Activated CD4-positive, alpha-beta T cell treated with anti-CD3 and anti-CD28 coated beads, Interleukin-2, amount 50 U/mL, for 1 hour (primary cell): ENCODE measurements around the gene UAP1L1.
"Not testable (repeated sequence)": the region's sequence is repeated elsewhere in the genome, so short reads cannot be mapped to it uniquely, and the experiment has no call there.

Source experiments
- DNase-seq: peaks from one replicate; pipeline ENCODE4 v3.0.0-alpha.2; 2020

Gene UAP1L1, protein sequence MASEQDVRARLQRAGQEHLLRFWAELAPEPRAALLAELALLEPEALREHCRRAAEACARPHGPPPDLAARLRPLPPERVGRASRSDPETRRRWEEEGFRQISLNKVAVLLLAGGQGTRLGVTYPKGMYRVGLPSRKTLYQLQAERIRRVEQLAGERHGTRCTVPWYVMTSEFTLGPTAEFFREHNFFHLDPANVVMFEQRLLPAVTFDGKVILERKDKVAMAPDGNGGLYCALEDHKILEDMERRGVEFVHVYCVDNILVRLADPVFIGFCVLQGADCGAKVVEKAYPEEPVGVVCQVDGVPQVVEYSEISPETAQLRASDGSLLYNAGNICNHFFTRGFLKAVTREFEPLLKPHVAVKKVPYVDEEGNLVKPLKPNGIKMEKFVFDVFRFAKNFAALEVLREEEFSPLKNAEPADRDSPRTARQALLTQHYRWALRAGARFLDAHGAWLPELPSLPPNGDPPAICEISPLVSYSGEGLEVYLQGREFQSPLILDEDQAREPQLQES

DNA sequence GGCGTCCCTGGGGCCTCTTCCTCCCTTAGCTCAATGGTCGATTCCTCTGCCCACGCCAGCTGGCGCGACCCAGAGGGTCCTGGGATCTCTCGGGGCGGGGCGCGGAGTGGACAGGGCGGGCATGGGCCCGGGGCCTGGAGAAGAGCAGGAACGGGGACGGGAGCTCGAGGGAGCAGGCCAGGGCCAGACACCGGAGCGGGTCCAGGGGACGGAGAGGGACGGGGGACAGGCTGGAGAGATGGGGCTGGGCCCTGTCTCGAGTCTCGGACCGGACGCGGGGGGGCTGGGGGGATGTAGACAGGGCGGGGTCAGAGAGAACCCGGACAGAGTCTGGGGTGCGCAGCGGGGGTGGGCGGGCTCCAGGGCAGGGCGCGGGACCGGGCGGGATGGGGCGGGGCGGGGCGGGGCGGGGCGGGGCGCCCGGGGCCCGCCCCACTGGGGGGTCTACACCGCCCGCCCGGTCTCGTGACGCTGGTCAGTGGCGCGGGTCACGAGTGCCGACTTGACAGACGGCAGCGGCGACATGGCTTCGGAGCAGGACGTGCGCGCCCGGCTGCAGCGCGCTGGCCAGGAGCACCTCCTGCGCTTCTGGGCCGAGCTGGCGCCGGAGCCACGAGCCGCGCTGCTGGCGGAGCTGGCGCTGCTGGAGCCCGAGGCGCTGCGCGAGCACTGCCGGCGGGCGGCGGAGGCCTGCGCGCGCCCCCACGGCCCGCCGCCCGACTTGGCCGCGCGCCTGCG lies at the start of gene UAP1L1:
Gene UAP1L1, plus strand, starts transcription at position 508 of the 738 bp plus-strand sequence. Its CDS starts 16 bp downstream, at position 524.
- DNase-seq: peak; percentile 31

DNA sequence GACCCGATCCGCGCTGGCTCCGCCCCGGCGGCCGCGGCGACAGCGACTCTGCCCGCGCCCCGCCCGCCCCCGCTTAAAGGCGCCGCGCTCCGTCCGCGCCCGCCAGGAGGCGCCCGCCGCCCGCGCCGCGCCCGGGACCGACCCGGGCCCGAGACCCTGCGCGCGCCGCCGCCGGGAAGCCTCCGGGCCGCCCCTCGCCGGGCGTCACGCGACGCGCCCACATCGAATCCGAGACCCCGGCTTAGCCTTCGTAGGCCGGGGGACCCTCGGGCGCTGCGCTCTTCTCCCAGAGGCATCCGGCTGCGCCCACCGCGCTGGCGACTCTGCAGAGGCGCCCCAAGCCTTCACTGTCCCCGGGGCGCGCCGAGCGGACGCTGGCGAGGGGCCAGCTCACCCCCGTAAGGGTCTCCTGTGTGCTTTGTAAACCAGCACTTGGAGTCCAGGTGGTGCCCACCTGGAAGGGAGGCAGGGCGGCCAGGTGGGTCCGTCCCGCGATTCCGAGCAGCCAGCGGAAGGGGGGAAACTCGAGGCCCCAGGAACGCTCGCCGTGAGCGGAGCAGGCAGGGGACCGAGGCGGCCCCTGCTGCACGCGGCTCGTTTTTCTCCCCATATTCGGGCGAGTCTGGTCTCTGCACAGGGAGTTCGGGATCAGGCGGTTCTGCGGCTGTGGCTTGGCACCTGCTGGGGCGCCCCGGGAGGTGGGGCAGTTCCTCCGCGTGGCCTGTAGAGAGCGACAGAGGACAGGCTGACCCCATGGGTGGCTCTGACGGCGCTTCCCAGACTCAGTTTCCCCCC lies 48.9 kb upstream of the UAP1L1 start:
- peak; percentile 61 for DNase-seq

DNA sequence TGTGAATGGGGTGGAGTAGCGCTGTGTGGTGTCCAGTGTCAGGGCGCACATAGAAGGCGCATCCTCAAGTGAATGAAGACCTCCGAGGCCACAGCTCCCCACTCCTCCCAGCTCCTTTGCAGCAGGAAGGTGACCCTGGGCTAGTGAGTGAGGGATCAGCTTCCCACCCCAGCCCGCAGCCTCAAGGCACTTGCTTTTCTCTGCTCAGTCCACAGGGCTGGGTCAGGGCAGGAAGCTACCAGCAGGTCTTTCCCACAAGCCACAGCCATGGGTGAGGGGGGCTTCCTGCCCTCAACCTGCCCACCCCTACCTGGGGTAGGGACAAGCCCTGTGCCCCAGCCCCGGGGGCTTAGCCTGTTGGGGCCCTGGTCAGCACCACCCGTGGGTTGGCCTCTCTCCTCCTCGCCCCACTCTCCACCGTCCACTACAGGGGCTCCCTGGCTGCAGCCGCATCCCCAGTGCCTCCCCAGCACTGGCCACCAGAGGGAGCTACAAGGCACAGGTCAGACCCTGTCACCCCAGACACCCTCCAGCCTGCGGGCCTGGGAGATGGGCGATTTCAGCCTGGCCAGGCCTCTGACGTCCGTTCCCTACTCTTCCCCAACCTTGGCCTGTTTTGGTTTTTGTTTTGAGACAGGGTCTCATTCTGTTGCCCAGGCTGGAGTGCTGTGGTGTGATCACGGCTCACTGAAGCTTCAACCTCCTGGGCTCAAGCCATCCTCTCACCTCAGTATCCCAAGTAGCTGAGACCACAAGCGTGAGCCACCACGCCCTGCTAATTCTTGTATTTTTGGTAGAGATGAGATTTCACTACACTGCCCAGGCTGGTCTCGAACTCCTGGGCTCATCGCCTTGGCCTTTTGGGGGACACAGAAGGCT lies 48.0 kb upstream of the UAP1L1 start:
- peak; percentile 69 for DNase-seq

DNA sequence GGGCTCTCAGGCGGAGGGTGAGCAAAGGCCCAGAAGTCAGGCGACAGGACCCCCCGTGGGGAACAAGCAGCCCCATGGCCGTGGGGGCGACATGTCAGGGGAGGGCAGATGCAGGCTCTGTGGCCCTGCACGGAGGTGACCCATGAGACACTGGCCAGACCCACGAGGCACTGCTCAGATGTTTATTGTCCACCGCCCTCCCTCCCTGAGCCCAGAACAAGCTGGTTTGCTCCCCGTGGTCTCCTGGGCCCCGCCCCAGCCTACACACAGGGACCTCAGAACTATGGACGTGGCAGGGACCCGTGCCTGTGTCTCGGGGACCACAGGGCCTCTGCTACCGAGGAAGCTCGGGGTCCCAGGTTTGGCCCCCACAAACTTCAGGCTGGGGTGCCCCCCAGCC lies 47.3 kb upstream of the UAP1L1 start:
- DNase-seq: no peak

DNA sequence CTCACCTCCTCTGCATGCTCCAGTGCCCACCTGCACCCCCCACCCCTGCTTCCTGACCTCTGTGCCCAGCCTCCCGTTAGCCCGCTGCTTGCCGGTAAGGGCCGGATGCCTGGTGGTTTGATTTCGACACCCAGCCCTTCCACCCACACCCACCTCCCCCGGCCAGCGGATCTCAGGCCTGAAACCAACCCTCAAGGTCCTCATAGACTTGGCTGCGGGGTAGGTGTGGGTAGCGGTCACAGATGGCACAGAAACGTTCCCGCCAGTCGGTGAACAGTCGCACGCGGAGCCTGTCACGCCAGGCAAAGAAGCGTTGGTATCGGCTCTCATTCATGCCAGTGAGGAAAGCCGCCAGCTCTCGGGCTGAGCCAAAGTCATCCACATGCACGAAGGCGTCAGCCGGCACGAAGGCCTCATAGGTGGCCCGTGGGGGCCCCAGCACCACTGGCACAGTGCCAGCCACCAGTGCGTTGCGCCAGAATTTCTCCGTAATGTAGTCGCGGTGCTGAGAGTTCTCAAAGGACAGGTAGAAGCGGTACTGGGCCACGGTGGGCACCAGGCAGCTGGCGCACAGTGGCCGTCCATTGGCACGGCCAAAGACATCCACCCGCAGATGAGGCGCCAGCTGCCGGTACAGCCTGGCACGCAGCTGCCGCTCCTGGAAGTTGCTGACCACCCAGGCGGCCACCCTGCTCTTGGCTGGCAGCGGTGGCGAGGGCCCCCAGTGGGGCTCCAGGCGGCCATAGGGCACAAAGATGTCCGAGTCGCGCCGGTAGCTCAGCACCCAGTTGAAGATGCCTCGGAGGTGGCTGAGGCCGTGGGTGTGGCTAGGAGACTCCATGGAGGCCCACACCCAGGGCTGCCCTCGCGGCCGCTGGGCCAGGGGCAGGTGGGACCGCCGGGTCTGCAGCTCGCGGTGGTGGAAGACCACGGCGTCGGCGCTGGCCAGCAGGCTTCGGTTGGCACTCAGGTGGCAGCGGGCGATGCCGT lies 46.5 kb upstream of the UAP1L1 start:
- no peak for DNase-seq

DNA sequence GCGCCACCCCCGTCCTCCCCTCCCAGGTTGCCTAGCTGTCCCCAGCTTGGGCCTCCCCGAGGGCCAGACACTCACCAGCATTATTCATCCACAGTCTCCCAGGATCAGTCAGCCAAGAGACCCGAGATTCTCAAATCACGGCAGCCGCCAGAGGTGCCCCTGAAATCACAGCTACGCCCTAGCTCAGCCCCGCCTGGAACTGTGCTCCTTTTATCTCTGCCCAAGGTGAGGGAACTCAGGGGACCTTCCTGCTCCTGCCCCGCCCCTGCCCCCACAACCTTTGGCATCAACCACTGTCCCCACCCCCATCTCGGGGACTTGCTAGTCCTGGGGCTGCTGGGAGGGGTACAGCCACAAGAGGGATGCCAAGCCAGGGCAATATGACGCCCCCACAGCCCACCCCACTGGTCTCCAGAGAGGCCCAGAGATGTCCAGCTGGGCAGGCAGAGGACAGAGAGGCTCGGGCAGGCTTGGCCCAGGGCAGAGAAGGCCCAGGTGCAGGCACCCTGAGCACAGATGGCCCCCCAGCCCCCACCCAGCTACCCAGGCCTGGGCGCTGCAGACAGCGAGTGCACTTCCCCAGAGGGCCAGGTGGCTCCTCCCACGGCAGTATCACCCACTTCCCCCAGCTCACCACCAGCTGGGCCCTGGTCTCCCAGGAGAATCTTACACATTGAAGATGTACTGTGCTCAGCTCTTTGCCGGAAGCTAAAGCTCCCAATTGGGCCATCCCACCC lies 45.2 kb upstream of the UAP1L1 start, which contains the start of gene FUT7:
Gene FUT7, minus strand, starts transcription at position 185 of the 737 bp plus-strand sequence. Its CDS starts 97 bp downstream, at position 88.
- DNase-seq: no peak

DNA sequence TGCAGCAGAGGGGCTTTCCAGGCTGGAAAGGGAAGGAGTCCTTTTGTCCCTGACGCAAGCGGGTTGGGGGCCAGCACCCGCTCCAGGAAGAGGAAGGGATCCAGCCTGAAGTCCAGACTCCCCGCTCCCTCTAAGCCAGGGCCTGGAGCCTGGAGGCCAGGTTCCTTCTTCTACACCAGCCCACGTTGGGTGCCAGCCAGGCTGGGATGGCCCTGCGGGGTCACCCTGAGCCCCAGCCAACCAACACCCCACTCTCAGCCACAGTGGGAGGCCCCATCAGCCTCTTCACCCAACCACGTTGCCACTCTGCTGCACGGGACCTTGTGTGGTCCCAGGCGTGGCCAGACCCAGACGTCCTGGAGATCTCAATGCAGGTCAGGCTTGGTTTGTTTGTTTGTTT lies 44.5 kb upstream of the UAP1L1 start:
- no peak for DNase-seq

DNA sequence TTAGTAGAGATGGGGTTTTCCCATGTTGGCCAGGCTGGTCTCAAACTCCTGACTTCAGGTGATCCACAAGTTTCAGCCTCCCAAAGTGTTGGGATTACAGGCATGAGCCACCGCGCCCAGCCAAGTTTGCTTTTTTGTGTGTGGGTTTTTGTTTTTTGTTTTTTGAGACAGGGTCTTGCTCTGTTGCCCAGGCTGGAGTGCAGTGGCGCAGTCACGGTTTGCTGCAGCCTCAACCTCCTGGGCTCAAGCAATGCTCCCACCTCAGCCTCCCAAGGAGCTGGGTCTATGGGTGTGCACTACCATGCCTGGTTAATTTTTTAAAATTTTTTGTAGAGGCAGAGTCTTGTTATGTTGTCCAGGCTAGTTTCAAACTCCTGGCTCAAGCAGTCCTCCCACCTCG lies 43.8 kb upstream of the UAP1L1 start:
- not testable (repeated sequence) for DNase-seq

DNA sequence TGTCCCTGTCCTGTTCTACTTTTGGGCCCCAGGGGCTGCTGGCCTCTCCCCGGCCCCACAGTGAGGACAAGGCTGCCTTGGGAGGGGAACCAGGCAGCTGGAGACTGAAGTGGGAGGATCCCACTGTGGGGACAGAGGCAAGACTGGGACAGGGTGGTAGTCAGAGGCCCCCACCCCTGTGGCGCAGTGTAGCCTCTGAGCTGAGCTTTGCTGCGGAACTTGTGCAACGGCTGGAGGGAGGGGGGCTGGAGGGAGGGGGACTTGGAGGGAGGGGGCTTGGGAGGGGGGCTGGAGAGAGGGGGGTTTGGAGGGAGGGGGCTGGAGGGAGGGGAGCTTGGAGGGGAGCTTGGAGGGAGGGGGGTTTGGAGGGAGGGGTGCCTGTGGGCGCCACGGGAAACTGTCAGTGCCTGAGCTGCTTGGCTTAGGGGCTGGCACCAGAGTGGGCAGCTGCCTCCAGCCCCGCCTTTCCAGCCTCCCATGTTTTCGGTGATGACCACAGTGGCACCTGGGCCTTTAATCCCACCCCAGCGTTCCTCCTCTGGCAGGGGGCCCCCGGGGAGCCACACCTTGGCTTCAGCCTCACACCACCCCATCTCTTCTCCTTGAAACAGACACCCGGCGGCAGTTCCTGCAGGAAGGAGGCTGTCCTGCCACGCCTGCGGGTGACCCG lies 43.1 kb upstream of the UAP1L1 start:
- no peak for DNase-seq

DNA sequence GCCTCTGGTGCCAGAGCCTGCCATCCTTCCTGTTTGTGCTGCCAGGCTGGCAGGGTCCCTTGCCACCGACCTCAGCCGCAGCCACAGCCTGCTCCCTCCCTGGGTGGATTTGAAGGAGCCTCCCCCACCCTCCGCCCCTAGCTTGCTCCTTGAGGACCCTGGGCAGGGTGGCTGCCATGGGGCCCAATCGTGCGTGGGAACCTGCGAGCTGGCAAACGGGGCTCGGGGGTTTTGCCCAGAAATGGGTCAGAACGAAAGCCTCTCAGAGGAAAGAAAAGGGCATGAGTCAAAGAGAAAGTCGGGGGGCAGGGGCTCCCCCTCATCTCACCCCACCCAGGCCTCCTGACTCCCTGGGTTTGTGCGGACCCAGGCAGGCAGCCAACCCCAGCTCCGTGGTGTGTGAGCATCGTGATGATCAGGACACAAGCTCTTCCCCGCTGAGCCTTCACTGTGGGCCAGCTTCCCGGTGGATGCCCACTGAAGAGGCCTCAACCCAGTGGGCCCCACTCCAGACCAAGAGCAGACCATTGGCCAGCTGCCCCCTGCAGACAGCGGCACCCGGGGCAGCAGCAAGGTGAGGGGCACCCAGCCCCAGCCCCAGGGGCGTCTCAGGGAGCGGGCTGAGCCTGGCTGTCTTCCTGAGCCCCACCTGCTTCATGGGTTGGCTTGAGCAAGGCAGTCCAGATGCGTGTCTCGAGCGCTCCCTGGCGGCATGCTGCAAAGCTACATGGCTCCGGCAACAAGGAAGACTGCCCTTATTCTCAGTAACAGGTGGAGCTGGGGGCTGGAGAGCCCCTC lies 42.4 kb upstream of the UAP1L1 start:
- DNase-seq: peak; percentile 89

DNA sequence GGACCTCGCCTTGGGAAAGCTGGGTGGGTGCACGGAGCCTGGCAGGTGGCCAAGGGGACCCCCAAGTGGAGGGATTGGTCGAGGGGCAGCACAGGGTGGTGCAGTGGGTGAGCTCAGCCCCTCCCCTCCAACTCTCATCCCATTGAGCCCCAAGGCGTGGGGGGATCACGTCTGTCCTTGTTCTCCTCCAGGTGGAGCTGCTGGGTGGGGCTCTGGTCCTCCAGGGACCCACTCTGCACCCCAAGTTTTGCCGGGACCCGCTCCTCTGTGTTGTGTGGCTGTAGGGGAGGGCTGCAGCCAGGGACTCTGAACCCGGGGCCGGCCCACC lies 41.8 kb upstream of the UAP1L1 start:
- DNase-seq: no peak

DNA sequence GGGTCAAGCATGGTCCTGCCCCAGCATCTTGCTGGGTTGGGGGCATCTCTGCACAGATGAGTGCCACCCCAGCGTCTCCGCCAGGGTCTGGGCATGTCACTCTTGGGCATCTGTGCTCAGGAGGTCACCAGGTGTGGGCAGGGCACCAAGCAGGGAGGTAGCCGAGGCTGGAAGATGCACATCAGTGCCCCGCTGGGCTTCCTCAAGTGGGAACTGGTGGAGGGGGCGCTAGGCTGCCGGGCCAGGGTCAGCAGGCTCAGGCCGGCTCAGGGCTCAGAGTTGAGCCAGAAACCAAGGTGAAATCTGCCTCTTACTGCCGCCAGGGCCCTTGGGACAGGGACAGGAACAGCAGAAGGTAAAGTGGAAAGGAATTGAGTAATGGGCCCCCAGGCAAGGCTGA lies 41.4 kb upstream of the UAP1L1 start:
- DNase-seq: no peak

DNA sequence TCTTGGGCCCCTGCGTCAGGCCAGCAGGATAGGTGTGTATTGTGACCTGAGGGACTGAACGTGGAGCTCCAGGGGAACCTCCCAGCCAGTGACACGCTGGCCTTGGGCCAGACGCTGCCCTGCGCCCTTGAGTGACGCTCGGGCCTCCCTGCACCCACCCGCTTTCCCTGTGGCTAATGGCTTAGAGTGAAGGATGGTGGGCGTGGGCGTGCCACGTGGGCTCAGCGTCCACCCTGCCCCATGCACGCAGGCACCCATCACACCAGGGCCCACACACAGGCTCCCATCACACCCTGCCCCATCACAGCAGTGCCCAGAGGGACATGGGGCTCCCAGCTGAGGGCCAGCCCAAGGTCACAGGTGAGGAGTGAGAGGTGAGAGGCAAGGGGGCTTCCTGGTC lies 40.3 kb upstream of the UAP1L1 start:
- DNase-seq: no peak

DNA sequence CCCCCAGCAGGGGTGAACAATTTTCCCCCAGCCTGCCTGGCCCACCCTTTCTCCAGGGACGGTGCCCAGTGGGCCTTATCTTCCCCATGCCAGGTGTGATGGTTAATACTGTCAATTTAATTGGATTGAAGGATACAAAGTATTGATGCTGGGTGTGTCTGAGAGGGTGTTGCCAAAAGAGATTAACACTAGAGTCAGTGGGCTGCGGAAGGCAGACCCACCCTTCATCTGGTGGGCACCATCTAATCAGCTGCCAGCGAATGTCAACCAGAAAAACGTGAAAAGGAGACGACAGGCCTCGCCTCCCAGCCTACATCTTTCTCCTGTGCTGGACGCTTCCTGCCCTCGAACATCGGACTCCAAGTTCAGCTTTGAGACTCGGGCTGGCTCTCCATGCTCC lies 39.8 kb upstream of the UAP1L1 start:
- DNase-seq: no peak

DNA sequence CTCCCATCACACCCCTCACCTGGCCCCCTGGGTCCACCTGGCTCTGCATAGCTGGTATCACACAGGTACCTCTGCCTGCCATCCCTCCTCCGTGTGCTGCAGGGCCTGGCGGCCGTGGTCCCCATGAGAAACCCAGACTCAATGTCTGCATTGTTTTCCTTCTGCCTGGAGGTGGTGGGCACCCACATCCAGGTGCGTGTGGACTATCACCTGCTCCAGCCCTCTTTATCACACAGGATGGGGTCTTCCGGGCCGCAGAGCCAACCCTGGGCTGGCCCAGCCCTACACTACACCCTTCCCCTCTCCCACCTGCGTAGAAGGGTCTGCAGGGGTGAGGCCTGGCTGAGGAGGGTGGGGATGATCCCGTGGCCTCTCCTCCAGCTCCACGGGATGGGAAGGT lies 38.4 kb upstream of the UAP1L1 start:
- DNase-seq: no peak

DNA sequence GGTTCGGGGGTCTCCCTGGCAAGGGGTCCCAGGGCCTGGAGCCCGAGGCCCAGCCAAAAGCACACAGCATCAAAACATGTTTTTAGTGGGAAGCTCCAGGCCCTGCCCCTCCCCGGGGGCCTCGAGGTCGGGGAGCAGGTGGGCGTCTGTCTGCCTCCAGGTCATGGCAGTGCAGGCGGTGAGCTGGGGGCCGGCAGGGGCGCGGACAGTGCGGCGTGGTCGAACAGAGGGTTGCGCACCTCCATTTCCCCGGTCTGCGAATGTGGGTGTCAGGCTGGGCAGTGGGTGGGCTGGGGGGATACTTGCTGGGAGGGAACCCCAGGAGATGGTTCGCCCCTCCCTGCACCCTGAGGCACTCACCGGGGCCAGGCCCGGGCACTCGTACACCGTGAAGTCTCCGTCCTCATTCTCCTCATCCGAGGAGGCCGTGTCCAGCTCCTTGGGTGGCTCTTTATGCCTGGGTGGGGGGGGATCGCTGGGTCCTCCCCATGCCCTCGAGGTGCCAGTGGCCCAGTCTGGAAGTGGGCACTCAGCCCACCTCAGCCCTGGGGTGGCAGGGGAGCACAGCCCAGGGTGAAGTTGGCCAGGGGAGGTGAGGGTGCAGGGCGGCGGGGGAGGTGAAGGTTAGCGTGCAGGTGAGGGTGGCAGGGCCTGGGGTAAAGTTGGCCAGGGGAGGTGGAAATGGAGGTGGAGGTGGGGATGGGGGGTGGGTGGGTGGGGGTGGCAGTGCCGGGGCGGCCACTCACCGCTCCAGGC lies 37.5 kb upstream of the UAP1L1 start:
- no peak for DNase-seq

DNA sequence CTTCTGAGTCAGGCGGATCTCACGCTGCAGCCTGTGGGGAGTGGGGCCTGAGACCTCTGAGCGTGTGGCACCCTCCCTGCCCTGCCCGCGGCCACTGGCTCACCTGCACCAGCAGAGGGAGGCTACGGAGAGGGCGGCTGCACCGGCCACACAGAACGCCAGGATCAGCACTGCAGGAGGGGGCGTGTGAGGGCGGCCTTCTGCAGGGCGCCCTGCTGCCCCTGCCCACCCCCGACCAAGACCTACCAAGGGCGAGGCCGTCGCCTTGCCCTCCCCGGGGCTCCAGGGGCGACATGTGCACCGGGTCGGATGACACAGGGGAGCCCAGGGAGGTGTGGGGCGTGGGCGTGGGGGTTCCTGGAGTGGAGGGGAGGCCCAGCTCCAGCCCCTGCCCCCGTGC lies 36.7 kb upstream of the UAP1L1 start:
- no peak for DNase-seq

DNA sequence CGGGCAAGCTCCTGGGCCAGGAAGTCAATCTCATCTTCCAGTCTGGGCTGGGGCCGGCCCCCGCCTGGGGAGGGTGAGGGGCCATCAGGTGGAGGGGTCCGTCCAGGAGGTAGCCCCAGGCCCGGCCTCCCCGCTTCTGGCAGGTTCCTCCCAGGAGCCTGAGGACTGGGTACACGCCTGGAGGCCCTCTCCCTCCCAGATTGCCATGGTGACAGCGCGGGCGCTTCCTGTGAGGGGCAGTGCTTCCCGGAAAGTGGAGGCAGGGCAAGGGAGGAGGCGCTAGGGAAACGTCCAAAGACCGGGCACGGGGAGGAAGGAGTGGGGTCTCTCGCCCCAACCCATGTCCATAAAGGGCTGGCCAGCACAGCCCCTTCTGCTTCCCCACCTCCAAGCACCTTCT lies 36.2 kb upstream of the UAP1L1 start:
- no peak for DNase-seq
